SK-N-SH (cell line): Measurements from ENCODE around the gene PROSER1. TPM values are rescaled to one million over a fixed set of nuclear protein-coding genes. Genes with fewer than 3 reads are reported as not detected.

Experiments used
- CTCF ChIA-PET: fragments of 300-600, 350-600 bp; formaldehyde crosslinking; extraction: SDS; loops from one replicate; lab custom pipeline; 2021; lab: Yijun Ruan, JAX
- POLR2A ChIA-PET: fragments of 350-600 bp; sonication (Branson Sonifier 250); formaldehyde crosslinking; extraction: SDS; loops from one replicate; lab custom pipeline; 2020; ENCODE audit warnings: antibody characterized with exemption, inconsistent platforms; lab: Yijun Ruan, JAX
- DNase-seq: peaks from one replicate; pipeline ENCODE4 v3.0.0; 2012
- H2AFZ ChIP-seq: fragments of 200-600 bp; sonication (generic); 2 replicates; pipeline ENCODE4 v1.8.1; 2016; ENCODE audit warnings: antibody characterized with exemption, mild to moderate bottlenecking, low read depth
- H3F3A ChIP-seq: fragments of 200-600 bp; sonication (generic); replicated peaks from 2 replicates; pipeline ENCODE3; 2016; ENCODE audit warnings: antibody characterized with exemption, mild to moderate bottlenecking; ENCODE audit not compliant: insufficient read depth
- H3K27ac ChIP-seq, 2 experiments: fragments of 200-500 bp in 1 of 2; fragments of 200-600 bp in 1 of 2; sonication (Bioruptor generic) in 1 of 2; sonication (generic), shearing (Covaris generic) in 1 of 2; 2 replicates each; pipeline versions ENCODE4 v1.5.1 to v1.6.1; 2014 to 2016; ENCODE audit warnings: low read depth in 2 of 2, inconsistent platforms in 1 of 2, low read length in 1 of 2, mild to moderate bottlenecking in 1 of 2, mixed read lengths in 1 of 2
- H3K27me3 ChIP-seq: fragments of 200-600 bp; sonication (generic), shearing (Covaris generic); 2 replicates; pipeline ENCODE4 v1.6.1; 2016; ENCODE audit warnings: mixed run types; ENCODE audit not compliant: insufficient read depth
- H3K36me3 ChIP-seq, 2 experiments: fragments of 200-500 bp in 1 of 2; fragments of 200-600 bp in 1 of 2; sonication (Bioruptor generic) in 1 of 2; sonication (generic) in 1 of 2; replicated peaks in 1 of 2; 2 replicates each; pipeline versions ENCODE3 to v1.5.1; 2014 to 2016; ENCODE audit warnings: low read length in 1 of 2, mild to moderate bottlenecking in 1 of 2; ENCODE audit not compliant: insufficient read depth in 2 of 2, control insufficient read depth in 1 of 2
- H3K4me1 ChIP-seq, 2 experiments: fragments of 200-500 bp in 1 of 2; fragments of 200-600 bp in 1 of 2; sonication (Bioruptor generic) in 1 of 2; sonication (generic), shearing (Covaris generic) in 1 of 2; 2 replicates each; pipeline versions ENCODE4 v1.5.1 to v1.6.1; 2014 to 2016; ENCODE audit warnings: low read depth in 1 of 2, low read length in 1 of 2, mixed run types in 1 of 2; ENCODE audit not compliant: insufficient read depth in 2 of 2, control insufficient read depth in 1 of 2
- H3K4me2 ChIP-seq: fragments of 200-600 bp; sonication (generic), shearing (Covaris generic); 2 replicates; pipeline ENCODE4 v1.6.1; 2017; ENCODE audit warnings: mixed run types
- H3K4me3 ChIP-seq, 2 experiments: fragments of 200-500 bp in 1 of 2; fragments of 200-600 bp in 1 of 2; sonication (Bioruptor generic) in 1 of 2; sonication (generic), shearing (Covaris generic) in 1 of 2; 2 replicates each; pipeline versions ENCODE4 v1.5.1 to v1.8.1; 2014 to 2016; ENCODE audit warnings: low read depth in 2 of 2, inconsistent platforms in 1 of 2, low read length in 1 of 2, mild to moderate bottlenecking in 1 of 2, mixed read lengths in 1 of 2, moderate library complexity in 1 of 2
- H3K79me2 ChIP-seq: fragments of 200-600 bp; sonication (generic); 2 replicates; pipeline ENCODE4 v1.8.1; 2017; ENCODE audit warnings: mild to moderate bottlenecking; ENCODE audit not compliant: insufficient read depth
- H3K9ac ChIP-seq: fragments of 200-600 bp; sonication (generic); 2 replicates; pipeline ENCODE4 v1.6.1; 2017; ENCODE audit warnings: mixed run types
- H3K9me2 ChIP-seq: fragments of 200-600 bp; sonication (generic); 2 replicates; pipeline ENCODE4 v1.6.1; 2017; ENCODE audit warnings: mixed run types
- H3K9me3 ChIP-seq: fragments of 200-600 bp; sonication (generic); 2 replicates; pipeline ENCODE4 v1.6.1; 2017; ENCODE audit warnings: mixed run types, mild to moderate bottlenecking, moderate library complexity
- H4K20me1 ChIP-seq: fragments of 200-600 bp; sonication (generic); 2 replicates; pipeline ENCODE4 v1.6.1; 2017; ENCODE audit warnings: mild to moderate bottlenecking, mixed run types; ENCODE audit not compliant: insufficient read depth
- CHD2 ChIP-seq: fragments of 150-350 bp; IDR thresholded peaks from 2 replicates; pipeline ENCODE4 v1.6.1; 2018; ENCODE audit warnings: low read length; ENCODE audit not compliant: partially characterized antibody
- CTCF ChIP-seq: fragments of 200-600 bp; sonication (generic); IDR thresholded peaks from 2 replicates; pipeline ENCODE4 v1.6.1; 2017; ENCODE audit warnings: antibody characterized with exemption, mild to moderate bottlenecking, moderate library complexity
- ELF1 ChIP-seq: IDR thresholded peaks from 2 replicates; pipeline ENCODE4 v1.4.0; 2012
- EZH2phosphoT487 ChIP-seq: fragments of 200-600 bp; sonication (generic); IDR thresholded peaks from 2 replicates; pipeline ENCODE4 v1.6.1; 2017; ENCODE audit warnings: low read depth, mixed run types, mild to moderate bottlenecking, antibody characterized with exemption, moderate library complexity, borderline replicate concordance
- FOXJ3 ChIP-seq: sonication (generic); formaldehyde crosslinking; IDR thresholded peaks from 2 replicates; pipeline ENCODE4 v1.5.1; 2020; ENCODE audit warnings: mild to moderate bottlenecking, missing genetic modification reagents
- FOXM1 ChIP-seq: IDR thresholded peaks from 2 replicates; pipeline ENCODE4 v1.4.0; 2012; ENCODE audit warnings: low read depth, mild to moderate bottlenecking
- JUND ChIP-seq: IDR thresholded peaks from 2 replicates; pipeline ENCODE4 v1.4.0; 2012
- NFIC ChIP-seq: IDR thresholded peaks from 2 replicates; pipeline ENCODE4 v1.4.0; 2012; ENCODE audit warnings: borderline replicate concordance
- NRF1 ChIP-seq: IDR thresholded peaks from 2 replicates; pipeline ENCODE4 v1.6.1; 2012; ENCODE audit warnings: low read depth, mild to moderate bottlenecking, low read length
- RCOR1 ChIP-seq: fragments of 150-350 bp; IDR thresholded peaks from 2 replicates; pipeline ENCODE4 v1.6.1; 2017; ENCODE audit warnings: antibody characterized with exemption, low read length
- REST ChIP-seq: IDR thresholded peaks from 2 replicates; pipeline ENCODE4 v1.6.1; 2012; ENCODE audit warnings: mild to moderate bottlenecking, low read depth, low read length, moderate library complexity
- RXRA ChIP-seq: IDR thresholded peaks from 2 replicates; pipeline ENCODE4 v1.4.0; 2012; ENCODE audit warnings: low read depth, mild to moderate bottlenecking, borderline replicate concordance
- SIN3A ChIP-seq: IDR thresholded peaks from 2 replicates; pipeline ENCODE4 v1.6.1; 2012; ENCODE audit warnings: low read depth, mild to moderate bottlenecking, low read length, moderate library complexity, borderline replicate concordance
- TCF12 ChIP-seq: IDR thresholded peaks from 2 replicates; pipeline ENCODE4 v1.4.0; 2012
- TEAD4 ChIP-seq: IDR thresholded peaks from 2 replicates; pipeline ENCODE4 v1.4.0; 2012; ENCODE audit warnings: mild to moderate bottlenecking, borderline replicate concordance; ENCODE audit not compliant: insufficient read depth
- USF1 ChIP-seq: IDR thresholded peaks from 2 replicates; pipeline ENCODE4 v1.4.0; 2012; ENCODE audit warnings: low read depth, borderline replicate concordance
- ZBTB33 ChIP-seq: IDR thresholded peaks from 2 replicates; pipeline ENCODE4 v1.4.0; 2012; ENCODE audit warnings: low read depth, borderline replicate concordance
- WGBS: methylation state at CpG from one replicate; pipeline ENCODE4 v1.1.6; 2017; ENCODE audit warnings: low lambda C conversion rate; 5-methylcytosine and 5-hydroxymethylcytosine counted together
- polyA plus RNA-seq, 3 experiments: library from polyadenylated mRNA; depleted of rRNA; stranded (reverse); fragments of >200 nt; gene quantifications; 2 replicates each; pipeline ENCODE4 v1.2.3, GENCODE V29; 2012

Gene PROSER1
- polyA plus RNA-seq, 1 of the 3 experiments (the other 2 are of a cell fraction) = 14.8 TPM

- ChIA-PET CTCF (interaction anchor here (1.0 to 1.7 kb wide), 2 partner anchors 567 to 1633 kb away, joined by 3 to 4 read pairs; no protein-coding TSS in a partner anchor), POLR2A (no interaction called here)
- no peak overlapping the region for H2AFZ ChIP-seq
- no peaks in the 10 kb centered on the region for H4K20me1 ChIP-seq
- TF ChIP-seq TCF12 = no peak
- TF ChIP-seq NRF1 = no peak
- no peak for TF ChIP-seq RCOR1
- TF ChIP-seq ZBTB33 = no peak
- TF ChIP-seq ELF1 = no peak
- TF ChIP-seq REST = no peak
- no peak for TF ChIP-seq RXRA
- no peak for TF ChIP-seq FOXM1
- no peak for TF ChIP-seq TEAD4
- TF ChIP-seq SIN3A = no peak
- no peak for TF ChIP-seq JUND
- no peak for TF ChIP-seq NFIC
- TF ChIP-seq CHD2 = no peak
- TF ChIP-seq CTCF = no peak
- no peak for TF ChIP-seq EZH2phosphoT487
- TF ChIP-seq FOXJ3 = no peak
- no peak for TF ChIP-seq USF1
- H3K4me1 ChIP-seq = no peaks in the 10 kb centered on the region; a peak in 1 of 4 replicates
- no peaks in the 10 kb centered on the region for H3K9me3 ChIP-seq
- WGBS = 79% methylated on average over 3 of the region's 3 CpGs
- no peak overlapping the region for H3K9ac ChIP-seq
- no peak for DNase-seq
- H3K27me3 ChIP-seq = no peaks in the 10 kb centered on the region
- H3K9me2 ChIP-seq = no peaks in the 10 kb centered on the region
- H3K36me3 ChIP-seq = peaks cover 0 to 6% of the 10 kb centered on the region in 2 experiments
- no peaks in the 10 kb centered on the region for H3F3A ChIP-seq
- no peaks in the 10 kb centered on the region for H3K79me2 ChIP-seq
- H3K27ac ChIP-seq = no peak overlapping the region
- H3K4me3 ChIP-seq = no peak overlapping the region
- H3K4me2 ChIP-seq = no peak overlapping the region
These were observed 11.4 kb upstream of the PROSER1 start for GRCh38 chr13:39049274-39049673.
